ENCODE measurements around the gene SET.
"Not testable (repeated sequence)": the region's sequence is repeated elsewhere in the genome, so short reads cannot be mapped to it uniquely, and the experiment has no call there.

Gene SET

DNA sequence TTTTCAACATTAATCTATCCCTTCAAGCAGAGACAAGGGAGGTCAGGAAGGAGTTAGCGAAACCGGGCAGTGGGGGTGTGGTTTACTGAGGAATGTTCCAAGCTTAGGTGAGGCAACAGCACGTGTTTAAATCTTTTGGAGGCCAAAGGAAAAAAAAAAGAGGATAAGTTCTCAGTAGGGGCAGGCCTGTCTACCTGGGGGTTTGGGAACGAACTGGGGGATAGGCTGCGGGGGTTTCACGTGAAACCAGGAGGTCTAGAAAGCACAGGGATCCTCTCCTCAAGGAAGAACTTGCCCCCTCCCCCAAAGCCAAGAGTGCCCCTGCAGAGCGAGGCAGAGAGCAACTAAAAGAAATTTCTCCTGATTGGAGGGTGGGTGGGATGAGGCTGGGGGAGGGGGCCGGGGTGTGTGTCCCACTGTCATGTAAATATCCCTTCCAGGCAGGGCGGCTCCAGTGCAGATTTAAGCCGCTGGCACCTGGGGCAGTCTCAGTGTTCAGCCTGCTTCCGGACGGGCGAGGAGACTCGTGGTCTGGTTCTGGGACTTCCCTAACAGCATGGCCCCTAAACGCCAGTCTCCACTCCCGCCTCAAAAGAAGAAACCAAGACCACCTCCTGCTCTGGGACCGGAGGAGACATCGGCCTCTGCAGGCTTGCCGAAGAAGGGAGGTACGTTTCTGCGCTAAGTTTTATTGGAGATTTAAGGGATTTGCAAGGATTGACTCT lies 5.5 kb upstream of the SET start:
- Mint-ChIP-seq H3K9me3 (no peaks in the 10 kb centered on the region), H3K36me3 (no peaks in the 10 kb centered on the region), H3K4me3 (peak overlapping the region; percentile 98), H3K27me3 (no peaks in the 10 kb centered on the region), H3K27ac (peak overlapping the region; percentile 91), H3K4me1 (peaks cover 49% of the 10 kb centered on the region)

DNA sequence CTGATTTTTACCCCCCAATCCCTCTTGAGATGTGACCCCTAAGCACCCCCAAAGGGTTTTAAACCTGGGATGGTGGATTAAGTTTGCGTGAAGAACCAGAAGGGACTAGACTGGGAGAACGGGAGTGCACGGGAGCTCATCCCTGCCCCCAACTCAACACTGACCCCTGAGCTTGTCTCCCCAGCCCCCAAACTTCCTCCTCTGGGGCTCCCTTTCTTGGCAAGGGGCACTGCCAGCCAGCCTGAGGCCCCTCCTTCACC lies 5.0 kb upstream of the SET start:
- H3K27ac Mint-ChIP-seq = peak overlapping the region; percentile 98
- H3K36me3 Mint-ChIP-seq = no peaks in the 10 kb centered on the region
- no peaks in the 10 kb centered on the region for H3K9me3 Mint-ChIP-seq
- H3K27me3 Mint-ChIP-seq = no peaks in the 10 kb centered on the region
- H3K4me1 Mint-ChIP-seq = peaks cover 50% of the 10 kb centered on the region
- peak overlapping the region; percentile 98 for H3K4me3 Mint-ChIP-seq

DNA sequence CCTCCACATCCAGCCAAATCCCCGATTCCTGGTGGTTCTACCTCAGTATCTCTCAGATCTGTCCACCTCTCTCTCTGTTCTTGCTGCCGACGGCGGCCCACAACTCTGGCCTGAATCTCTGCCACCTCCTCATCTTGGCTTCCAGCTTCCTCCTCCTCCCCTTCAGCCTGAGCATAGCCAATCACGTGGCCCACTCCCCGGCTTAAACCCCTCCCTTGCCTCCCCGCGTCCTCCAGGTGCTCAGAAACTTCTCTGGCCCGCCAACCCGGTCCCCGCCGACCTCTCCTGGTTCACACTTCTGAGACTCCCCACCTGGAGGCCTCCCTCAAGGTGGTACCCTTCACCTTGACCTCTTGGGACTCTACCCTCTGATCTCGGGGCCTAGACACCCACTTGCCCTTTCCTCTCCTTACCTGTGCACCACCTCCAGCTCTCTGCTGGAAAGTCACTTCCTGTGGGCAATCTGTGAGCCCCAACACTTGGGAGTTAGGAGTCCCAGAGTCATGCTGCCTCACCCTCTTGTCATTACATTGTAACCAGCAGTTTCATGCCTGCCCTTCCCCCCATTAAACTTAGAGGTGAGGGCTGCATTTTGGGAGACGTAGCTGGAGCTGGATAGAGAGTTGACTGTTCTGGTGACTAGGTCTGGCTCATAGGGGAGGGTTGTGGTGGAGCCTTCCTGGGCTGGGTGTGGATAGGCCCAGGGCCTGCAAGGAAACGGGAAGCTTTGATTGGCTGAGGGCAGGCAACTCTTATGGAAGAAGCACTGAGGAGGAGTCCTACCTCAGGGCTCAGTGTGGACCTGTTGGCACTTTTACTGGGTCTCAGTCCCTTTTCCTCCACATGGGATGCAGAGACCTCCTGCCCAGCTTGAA lies 4.5 kb upstream of the SET start:
- Mint-ChIP-seq H3K4me1 (peaks cover 50% of the 10 kb centered on the region), H3K27me3 (no peaks in the 10 kb centered on the region), H3K9me3 (no peaks in the 10 kb centered on the region), H3K36me3 (no peaks in the 10 kb centered on the region), H3K4me3 (peak overlapping the region; percentile 98), H3K27ac (peak overlapping the region; percentile 98)

GRCh38 chr9:128685636-128686489 lies 3.2 kb upstream of the SET start:
- no peaks in the 10 kb centered on the region for H3K9me3 Mint-ChIP-seq
- no peaks in the 10 kb centered on the region for H3K27me3 Mint-ChIP-seq
- peak overlapping the region; percentile 97 for H3K27ac Mint-ChIP-seq
- H3K4me3 Mint-ChIP-seq = peak overlapping the region; percentile 98
- peaks cover 5% of the 10 kb centered on the region for H3K36me3 Mint-ChIP-seq
- peaks cover 50% of the 10 kb centered on the region for H3K4me1 Mint-ChIP-seq

DNA sequence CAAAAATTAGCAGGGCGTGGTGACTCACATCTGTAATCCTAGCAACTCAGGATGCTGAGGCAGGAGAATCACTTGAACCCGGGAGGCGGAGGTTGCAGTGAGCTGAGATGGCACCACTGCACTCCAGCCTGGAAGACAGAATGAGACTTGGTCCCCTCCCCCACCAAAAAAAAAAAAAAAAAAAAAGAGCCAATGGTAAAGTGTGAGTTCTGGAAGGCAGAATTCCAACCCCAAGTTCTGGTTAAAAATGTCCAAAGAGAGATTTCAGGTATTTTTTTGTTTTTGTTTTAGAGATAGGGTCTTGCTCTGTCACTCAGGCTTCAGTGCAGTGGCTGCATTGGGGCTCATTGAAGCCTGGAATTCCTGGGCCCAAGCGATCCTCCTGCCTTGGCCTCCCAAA lies 1.6 kb upstream of the SET start:
- peaks cover 59% of the 10 kb centered on the region for H3K4me1 Mint-ChIP-seq
- H3K27ac Mint-ChIP-seq = peak overlapping the region; percentile 46
- peaks cover 14% of the 10 kb centered on the region for H3K36me3 Mint-ChIP-seq
- H3K27me3 Mint-ChIP-seq = no peaks in the 10 kb centered on the region
- H3K9me3 Mint-ChIP-seq = no peaks in the 10 kb centered on the region
- H3K4me3 Mint-ChIP-seq = peak overlapping the region; percentile 26

GRCh38 chr9:128689293-128689774 lies 312 bp downstream of the SET start:
- Mint-ChIP-seq H3K9me3 (no peaks in the 10 kb centered on the region), H3K27me3 (no peaks in the 10 kb centered on the region), H3K36me3 (peaks cover 22% of the 10 kb centered on the region), H3K4me1 (peaks cover 61% of the 10 kb centered on the region), H3K27ac (peak overlapping the region; percentile 68), H3K4me3 (peak overlapping the region; percentile 33)

GRCh38 chr9:128689820-128690683 lies 1.0 kb downstream of the SET start:
- Mint-ChIP-seq H3K27ac (peak overlapping the region; percentile 100), H3K4me3 (peak overlapping the region; percentile 98), H3K27me3 (no peaks in the 10 kb centered on the region), H3K4me1 (peaks cover 54% of the 10 kb centered on the region), H3K36me3 (peaks cover 22% of the 10 kb centered on the region), H3K9me3 (no peaks in the 10 kb centered on the region)

DNA sequence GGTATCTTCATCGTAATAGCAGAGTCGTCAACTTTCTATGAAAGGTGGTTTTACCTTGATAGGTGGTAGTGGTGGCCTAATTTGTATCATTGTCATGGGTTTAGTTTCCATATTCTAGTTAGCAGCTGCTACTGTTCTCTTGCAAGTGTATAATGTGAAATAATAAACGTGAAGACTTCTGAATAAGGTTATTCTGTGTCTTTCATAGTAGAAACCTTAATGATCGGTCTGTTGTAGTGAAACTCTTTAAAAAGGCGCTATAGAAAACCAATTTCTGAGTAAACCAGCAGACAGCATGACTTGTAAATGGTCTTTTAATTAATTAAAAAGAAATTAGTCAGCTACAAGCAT lies 1.6 kb downstream of the SET start:
- H3K27me3 Mint-ChIP-seq = no peaks in the 10 kb centered on the region
- peak overlapping the region; percentile 100 for H3K27ac Mint-ChIP-seq
- H3K4me3 Mint-ChIP-seq = peak overlapping the region; percentile 98
- H3K9me3 Mint-ChIP-seq = no peaks in the 10 kb centered on the region
- H3K36me3 Mint-ChIP-seq = peaks cover 22% of the 10 kb centered on the region
- H3K4me1 Mint-ChIP-seq = peaks cover 48% of the 10 kb centered on the region

DNA sequence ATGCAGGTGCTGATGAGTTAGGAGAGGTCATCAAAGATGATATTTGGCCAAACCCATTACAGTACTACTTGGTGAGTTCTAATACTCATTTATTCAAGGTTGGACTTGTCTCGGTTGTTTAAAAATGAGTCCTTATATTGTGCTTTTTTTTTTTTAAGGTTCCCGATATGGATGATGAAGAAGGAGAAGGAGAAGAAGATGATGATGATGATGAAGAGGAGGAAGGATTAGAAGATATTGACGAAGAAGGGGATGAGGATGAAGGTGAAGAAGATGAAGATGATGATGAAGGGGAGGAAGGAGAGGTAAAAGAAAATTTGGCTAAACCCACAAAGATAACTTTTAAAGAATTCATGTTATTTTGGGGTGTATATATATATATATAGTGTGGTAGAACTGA lies 4.7 kb downstream of the SET start:
- Mint-ChIP-seq H3K4me3 (peak overlapping the region; percentile 8), H3K36me3 (peaks cover 30% of the 10 kb centered on the region), H3K27ac (peak overlapping the region; percentile 80), H3K4me1 (peaks cover 24% of the 10 kb centered on the region)
- not testable (repeated sequence) for H3K9me3 Mint-ChIP-seq, H3K27me3 Mint-ChIP-seq

- Mint-ChIP-seq H3K27ac (no peak overlapping the region), H3K9me3 (no peaks in the 10 kb centered on the region), H3K36me3 (peaks cover 30% of the 10 kb centered on the region), H3K27me3 (no peaks in the 10 kb centered on the region), H3K4me1 (peaks cover 24% of the 10 kb centered on the region), H3K4me3 (no peak overlapping the region)
These were observed 5.3 kb downstream of the SET start for GRCh38 chr9:128694344-128694743.

DNA sequence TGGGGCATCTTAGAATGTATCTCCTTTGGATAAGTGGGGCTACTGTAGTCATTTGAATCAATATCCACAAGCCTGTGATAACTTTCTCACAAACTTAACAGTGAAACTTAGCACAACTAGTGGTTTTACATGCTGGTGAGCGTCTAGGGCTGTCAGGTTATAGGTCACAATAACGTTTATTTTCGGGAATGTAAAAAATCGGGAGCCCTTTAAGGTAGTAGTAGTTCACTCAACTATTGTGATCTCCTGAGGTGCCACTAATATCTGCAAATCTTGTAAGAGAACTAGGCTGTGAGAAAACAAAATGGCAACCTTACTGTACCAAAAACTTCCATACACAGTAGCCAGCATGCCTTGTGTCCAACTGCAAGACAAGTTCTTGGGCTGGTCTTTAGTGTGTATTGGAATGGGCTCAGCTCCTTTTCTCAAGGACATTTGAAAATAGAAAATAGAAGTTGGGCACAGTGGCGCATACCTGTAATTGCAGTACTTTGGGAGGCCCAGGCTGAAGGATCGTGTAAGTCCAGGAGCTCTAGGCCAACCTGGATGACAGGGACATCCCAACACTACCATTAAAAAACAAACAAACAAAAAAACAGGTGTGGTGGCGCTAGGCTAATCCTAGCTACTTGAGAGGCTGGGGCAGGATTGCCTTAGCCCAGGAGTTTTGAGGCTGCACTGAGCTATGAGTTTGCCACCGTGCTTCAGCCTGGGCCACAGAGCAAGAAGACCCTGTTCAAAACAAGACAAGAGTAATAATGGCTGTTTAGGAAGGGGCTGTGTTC lies 8.1 kb downstream of the SET start:
- Mint-ChIP-seq H3K9me3 (no peaks in the 10 kb centered on the region), H3K27ac (peak overlapping the region; percentile 23), H3K27me3 (no peaks in the 10 kb centered on the region), H3K4me1 (peaks cover 17% of the 10 kb centered on the region), H3K4me3 (no peak overlapping the region), H3K36me3 (peaks cover 18% of the 10 kb centered on the region)

GRCh38 chr9:128699096-128699795 lies 10.2 kb downstream of the SET start:
- not testable (repeated sequence) for H3K36me3 Mint-ChIP-seq, H3K9me3 Mint-ChIP-seq, H3K27ac Mint-ChIP-seq, H3K27me3 Mint-ChIP-seq, H3K4me1 Mint-ChIP-seq, H3K4me3 Mint-ChIP-seq

GRCh38 chr9:128701227-128701854 lies 12.3 kb downstream of the SET start:
- H3K4me3 Mint-ChIP-seq = peak overlapping the region; percentile 52
- no peak overlapping the region for H3K27ac Mint-ChIP-seq
- H3K27me3 Mint-ChIP-seq = no peaks in the 10 kb centered on the region
- H3K9me3 Mint-ChIP-seq = no peaks in the 10 kb centered on the region
- peaks cover 9% of the 10 kb centered on the region for H3K4me1 Mint-ChIP-seq
- peaks cover 3% of the 10 kb centered on the region for H3K36me3 Mint-ChIP-seq
